NCI-H146 (cell line): ENCODE data around the gene C1orf21.
"Not testable (repeated sequence)": the region's sequence is repeated elsewhere in the genome, so short reads cannot be mapped to it uniquely, and the experiment has no call there.

Experiments
- DNase-seq: peaks from one replicate; lab custom pipeline; 2025; lab: John Stamatoyannopoulos, UW

C1orf21 gene

DNA sequence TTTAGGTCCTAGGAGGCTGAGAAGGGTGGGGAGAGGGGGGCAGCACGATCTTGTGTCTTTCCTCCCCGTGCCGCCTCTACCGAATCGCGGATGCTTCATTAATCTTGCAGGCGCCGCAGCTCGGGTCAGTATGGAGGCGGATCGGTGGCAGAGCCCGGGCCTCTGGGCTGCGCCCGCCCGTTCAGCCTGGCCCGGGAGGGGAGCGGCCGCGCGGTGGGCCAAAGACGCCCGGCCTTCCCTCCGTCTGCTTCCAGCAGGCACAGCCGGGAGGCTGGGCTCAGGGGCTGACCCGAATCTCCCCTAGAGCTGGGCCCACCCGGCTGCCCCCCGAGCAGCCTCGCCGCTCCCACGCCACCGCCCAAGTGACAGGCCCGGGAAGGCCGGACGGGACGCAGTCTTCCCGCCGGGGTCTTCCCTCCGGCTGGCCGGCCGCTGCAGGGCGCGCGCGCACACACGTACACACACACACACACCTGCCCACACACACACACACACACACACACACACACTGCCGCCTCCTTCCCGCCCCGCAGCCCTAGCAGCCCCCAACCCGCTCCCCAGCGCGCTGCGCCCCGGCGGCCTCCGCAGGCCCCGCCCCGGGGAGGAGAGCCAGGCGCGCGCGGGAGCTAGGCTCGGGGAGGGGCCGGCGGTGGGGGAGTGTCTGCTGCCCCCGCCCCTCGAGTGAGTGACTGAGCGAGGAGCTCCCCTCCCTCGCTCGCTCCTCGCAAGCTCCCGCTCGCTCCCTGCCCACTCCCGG is at the start of gene C1orf21:
Gene C1orf21, plus strand, starts transcription at position 718 of the 757 bp plus-strand sequence. CDS start 90,481 bp downstream, outside the sequence.
- peak; percentile 96 for DNase-seq

DNA sequence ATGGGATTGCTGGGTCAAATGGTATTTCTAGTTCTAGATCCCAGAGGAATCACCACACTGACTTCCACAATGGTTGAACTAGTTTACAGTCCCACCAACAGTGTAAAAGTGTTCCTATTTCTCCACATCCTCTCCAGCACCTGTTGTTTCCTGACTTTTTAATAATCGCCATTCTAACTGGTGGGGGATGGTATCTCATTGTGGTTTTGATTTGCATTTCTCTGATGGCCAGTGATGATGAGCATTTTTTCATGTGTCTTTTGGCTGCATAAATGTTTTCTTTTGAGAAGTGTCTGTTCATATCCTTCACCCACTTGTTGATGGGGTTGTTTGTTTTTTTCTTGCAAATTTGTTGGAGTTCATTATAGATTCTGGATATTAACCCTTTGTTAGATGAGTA is 49.0 kb upstream of the C1orf21 start:
- DNase-seq: not testable (repeated sequence)

GRCh38 chr1:184340984-184341383 is 45.8 kb upstream of the C1orf21 start:
- DNase-seq: no peak

GRCh38 chr1:184350573-184350972 is 36.3 kb upstream of the C1orf21 start:
- no peak for DNase-seq

DNA sequence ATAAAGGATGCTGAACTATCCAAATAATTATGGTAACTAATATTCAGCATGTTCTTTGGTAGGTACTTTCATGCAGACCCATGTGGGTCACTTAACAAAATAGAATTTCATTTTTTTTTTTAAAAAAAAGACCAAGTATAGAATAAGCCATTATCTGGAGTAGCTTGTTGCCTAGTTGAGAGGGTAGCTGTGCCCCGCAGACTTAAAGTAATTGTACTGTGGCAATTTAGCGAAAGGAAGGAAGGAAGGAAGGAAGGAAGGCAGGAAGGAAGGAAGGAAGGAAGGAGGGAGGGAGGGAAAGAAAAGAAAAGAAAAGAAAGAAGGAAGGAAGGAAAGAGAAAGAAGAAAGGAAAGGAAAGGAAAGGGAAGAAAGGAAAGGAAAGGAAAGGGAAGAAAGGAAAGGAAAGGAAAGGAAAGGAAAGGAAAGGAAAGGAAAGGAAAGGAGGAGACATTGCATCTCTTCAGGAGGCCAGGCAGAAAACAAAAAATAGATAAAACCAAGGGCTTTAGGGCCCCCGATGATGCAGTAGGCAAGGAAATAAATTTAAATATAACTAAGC is 35.3 kb upstream of the C1orf21 start:
- no peak for DNase-seq

GRCh38 chr1:184352776-184353175 is 34.1 kb upstream of the C1orf21 start:
- DNase-seq: no peak

DNA sequence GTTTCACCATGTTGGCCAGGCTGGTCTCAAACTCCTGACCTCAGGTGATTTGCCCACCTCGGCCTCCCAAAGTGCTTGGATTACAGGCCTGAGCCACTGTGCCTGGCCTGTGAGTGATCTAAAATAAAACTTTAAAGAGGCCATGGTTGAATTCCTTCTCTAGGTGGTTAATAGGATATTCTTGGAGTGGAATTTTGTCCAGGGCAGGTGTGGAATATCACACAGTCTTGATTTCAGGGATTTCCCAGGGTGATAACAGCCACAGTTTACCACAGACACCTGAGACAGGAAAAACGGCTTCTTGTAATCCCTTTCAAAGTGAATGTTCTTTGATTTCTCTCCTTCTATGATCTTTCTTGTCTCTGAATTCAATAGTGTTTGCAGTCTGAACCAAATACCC is 32.1 kb upstream of the C1orf21 start:
- DNase-seq: no peak

DNA sequence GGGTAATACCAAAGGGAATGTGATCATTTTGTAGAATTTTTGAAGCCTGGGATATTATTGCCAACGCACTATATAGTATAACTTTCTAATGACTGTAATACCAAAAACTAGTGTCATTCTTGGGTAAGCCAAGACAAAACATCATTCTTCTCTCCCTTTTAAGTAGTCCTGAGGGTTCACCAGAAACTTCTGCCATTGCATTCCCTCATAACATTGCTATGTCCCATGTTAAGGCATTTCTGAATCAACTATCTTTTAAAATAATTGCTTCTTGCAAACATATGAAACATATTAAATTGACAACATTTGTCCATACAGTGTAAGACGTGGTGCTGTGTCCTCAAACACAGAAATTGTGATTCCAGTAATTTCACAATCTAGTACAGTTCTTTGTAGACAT is 29.9 kb upstream of the C1orf21 start:
- no peak for DNase-seq

DNA sequence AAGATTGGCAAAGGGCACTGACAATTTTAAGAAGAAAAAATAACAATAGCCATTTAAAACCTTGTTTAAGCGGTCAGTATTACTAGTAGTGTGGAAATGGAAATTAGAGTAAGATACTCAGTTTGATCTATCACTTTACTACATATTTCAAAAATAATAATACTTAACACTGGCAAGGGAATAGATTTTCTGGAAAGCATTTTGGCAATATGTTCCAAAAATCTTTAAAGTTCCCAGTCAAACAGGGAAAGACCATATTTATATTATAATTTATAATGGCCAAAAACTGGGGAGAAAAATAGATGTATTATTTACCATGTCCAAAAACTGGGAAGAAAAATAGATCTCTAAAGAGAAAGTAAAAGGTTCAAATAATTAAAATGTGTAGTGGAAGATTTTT is 28.6 kb upstream of the C1orf21 start:
- DNase-seq: no peak

DNA sequence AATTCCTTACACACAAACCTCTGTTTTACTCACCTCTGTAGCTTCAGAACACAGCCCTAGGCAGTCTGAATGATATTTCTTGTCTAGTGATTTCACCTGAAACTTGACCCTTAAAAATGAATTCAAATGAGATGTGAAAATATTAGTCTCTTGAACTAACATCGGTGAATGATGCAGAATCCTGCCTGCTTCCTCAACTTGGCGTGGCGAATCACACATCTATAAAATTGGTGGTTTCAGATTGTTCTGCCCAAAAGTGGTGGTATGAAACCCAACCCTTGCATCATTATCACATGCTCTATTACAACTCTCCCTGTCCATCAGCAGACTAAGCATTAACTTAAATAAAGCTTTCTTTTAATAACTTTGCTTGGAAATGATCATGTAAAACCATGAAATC is 26.9 kb upstream of the C1orf21 start:
- DNase-seq: no peak

GRCh38 chr1:184362876-184363275 is 24.0 kb upstream of the C1orf21 start:
- DNase-seq: no peak

DNA sequence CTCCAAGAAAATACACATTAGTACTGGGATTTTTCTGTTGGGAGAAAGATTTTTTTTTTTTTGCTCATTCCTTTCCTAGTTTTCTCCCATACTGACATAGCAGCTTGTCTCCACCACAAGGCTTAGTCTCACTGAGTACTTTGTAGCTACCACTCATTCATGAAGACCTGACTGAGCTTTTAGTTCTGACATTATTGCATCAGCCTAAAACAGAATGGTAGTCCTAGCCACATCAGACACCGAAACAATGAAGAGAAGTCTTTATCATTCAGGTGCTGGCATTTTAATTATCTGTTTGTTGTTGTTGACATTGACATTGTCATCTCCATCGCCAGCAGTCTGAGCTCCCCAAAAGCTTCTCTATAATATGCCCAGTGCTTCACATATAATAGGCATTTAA is 21.1 kb upstream of the C1orf21 start:
- no peak for DNase-seq

DNA sequence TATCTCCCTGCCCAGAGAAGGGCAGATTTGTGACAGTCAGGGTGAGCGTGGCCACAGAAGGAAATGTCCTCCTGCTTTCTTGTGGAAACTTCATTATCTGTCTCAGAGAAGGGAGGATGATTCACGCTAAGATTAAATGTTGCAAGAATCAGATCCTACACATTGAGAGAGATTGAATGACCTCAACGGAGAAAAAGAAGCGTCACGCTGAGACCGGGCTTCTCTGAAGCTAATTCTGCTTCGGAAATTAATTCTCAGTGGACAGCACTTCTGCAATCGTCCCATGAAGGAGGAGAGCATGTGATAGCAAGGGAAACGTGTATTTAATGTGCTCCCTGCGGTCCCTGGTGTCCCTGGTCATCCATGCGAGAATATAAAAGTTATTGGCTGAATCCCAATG is 19.8 kb upstream of the C1orf21 start:
- DNase-seq: no peak

DNA sequence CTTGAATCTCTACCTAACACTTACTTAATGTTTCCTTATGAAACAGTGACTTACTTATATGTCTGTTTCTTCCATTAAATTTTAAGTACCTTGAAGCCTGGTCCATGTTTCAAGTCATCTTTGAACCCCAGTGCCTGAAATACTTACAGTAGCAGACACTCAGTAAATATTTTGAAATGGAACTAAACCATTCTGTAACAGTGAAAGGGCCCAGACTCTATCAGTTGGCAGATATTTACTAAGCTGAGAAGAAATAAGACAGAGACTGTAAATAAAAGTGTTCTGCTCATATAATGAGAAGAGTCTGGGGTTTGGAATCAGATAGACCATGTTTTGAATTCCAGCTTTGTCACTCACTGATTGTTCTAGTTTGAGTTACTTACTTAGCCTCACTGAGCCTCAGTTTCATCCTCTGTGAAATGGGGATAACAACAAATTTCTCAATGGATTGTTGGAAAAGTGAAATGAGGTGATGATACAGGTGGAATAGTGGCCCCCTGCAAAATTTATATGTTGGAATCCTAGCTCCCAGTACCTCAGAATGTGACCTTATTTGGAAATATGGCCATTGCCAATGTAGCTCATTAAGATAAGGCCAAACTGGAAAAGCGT is 19.3 kb upstream of the C1orf21 start:
- no peak for DNase-seq

DNA sequence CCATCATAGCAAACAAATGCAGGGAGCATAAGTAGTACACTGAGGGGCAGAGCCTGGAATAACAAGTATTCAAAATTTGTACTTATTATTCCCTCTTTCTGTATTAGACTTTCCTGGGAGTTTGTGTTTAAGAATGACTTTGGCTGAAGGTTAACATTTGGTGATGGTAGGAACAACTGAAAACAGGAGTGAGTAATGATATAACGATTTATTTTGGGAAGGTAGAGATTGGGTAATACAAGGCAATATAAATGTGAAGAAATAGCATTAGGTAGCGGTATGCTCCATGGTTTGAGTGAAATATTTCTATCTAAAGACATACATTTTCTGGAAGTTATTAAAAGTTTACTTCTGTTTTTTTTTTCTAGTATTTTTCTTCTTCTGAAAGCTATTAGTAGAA is 18.5 kb upstream of the C1orf21 start:
- DNase-seq: no peak

DNA sequence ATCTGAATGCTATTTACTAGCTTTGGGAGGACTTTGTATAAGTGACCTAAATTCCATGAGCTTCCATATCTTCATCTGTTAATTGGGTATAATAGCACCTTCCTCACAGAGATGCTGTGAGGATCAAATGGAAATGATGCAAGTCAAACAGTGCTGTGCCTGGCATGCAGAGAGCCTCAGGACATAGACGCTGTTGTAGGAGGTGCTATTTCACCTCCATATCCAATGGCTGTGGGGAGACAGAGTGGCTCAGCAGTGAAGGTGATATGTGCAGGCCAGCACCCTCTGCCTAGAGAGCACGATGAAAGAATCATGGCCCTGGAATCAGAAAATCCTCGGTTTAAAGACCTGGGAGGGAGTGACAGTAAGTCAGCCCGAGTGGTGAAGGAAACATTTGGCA is 16.0 kb upstream of the C1orf21 start:
- no peak for DNase-seq

DNA sequence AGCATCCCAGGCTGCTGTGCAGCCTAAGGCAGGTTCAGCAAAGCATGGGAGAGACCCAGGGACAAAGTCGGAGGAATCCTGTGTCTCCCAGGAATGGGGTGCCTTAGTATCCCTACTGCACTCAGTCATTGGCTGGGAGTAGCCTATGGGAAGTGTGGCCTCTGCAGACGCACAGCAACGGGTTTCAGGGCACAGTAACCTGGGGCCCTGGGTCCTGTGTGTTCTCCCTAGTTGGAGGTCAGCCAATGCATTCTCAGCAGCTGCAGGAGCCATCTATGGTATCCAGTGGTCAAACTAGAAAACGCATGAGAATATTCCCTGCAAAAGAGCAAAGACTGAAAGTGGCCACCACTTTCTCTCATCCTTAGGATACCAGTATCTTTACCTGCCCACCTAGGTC is 13.7 kb upstream of the C1orf21 start:
- no peak for DNase-seq

DNA sequence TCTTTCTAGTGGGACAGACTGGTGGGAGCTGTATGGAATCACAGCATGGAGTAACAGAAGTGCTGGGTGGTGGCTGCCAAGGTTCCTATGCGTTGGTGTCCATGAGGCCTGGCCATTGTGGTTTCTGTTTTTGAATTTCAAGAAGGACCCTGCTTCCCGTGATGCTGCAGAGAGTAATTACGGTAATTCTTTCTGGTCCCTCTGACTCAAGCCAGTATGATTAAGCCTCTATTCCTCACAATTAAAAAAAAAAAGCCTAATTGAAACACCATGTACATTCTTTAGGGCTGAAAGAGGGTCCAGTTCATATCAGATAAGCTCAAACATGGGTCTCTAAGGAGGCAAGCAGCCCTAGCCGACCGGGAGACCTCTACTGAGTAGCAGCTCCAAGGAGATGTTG is 10.5 kb upstream of the C1orf21 start:
- DNase-seq: no peak

- DNase-seq: no peak
Measured at GRCh38 chr1:184379111-184379752, 7.6 kb upstream of the C1orf21 start.

DNA sequence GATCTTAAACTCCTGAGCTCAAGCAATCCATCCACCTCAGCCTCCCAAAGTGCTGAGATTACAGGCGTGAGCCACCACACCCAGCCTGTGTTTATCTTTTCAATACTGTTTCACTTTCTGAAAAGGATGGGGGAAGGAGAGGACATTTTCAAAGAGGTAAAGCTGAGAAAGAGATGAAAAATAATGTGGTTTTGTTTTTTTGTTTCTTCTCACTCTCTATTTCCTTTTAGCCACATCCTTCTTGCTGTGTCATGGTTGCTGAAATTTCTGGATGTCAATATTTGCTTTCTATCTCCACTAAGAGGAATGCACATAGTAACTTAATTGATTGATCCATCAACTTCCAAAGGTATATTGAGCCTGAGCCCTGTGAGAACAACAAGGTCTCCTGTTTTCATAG is 6.4 kb upstream of the C1orf21 start:
- no peak for DNase-seq

DNA sequence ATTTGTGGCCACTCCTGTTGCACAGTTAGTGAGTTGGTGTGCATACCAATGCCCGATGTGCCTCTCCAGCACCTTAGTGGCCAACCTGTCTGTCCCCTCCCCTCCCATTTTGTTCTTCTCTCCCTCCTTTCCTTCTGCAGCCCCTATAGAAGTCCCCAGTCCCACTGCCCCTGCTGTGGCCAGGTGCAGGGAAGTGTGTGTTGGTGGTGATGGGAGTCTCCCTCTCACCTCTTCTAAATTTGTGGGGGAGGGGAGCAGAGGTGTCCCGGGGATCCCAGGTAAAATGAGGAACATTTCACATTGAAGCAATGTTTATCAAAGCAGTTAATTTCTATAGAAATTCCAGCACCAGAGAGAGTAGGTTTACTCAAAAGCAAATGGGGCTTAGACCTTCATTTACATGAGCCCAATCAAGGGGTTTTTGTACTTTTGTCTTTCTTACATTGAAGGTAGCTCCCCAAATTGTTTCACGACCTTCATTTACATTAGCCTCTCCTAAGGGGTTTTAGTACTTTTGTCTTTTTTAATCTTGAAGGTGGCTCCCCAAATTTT is 3.0 kb upstream of the C1orf21 start:
- no peak for DNase-seq

DNA sequence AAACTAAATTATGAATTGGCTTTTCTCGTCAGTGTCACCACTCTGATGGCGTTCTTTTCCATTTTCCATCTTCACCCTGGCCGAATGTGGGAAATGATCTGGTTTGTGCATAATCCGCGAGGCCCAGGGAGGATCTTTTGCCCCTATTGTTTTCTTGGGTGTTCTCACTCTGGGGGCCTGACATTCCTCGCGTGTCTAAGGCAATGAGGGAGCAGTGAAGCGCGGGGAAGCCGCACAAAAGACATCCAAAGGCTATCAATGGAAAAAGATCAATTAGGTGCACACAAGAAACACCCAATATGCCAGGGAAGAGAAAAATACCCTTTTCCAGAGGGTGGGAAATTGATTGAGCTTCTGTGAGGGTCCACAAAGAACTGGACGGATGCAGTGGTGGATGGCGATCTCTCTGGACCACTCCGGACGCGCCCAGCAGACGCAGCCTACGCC is 941 bp upstream of the C1orf21 start:
- DNase-seq: peak; percentile 55

DNA sequence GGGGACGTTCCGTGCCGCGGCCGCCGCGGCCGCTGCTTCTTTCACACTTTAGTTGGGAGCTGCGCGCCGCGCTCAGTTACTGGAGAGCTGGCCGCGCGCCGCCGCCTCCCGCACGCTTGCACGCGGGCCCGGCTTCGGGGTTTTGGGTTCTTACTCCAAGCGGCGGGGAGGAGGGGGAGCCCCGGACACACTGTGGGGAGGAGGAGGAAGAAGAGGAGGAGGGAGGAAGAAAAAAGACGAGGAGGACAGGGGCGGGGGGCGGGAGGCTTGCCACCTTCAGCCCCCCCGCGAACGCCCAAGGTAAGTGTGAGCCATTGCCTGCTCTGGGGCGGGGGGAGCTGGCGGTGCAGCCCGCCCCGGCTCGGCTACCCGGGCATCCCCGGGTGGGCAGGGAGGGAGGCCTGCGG is 243 bp downstream of the C1orf21 start:
- peak; percentile 69 for DNase-seq
